AG20443 (cell line): ENCODE measurements around the gene PPM1L.

Experiments
- DNase-seq: peaks from one replicate; pipeline ENCODE4 v3.0.0; 2012; ENCODE audit warnings: low spot score, mixed read lengths

The PPM1L gene

GRCh38 chr3:160808838-160809237, 52.8 kb downstream of the PPM1L start:
- no peak for DNase-seq

GRCh38 chr3:160809453-160809852, 53.4 kb downstream of the PPM1L start:
- DNase-seq, result no peak

GRCh38 chr3:160810362-160811236, 54.6 kb downstream of the PPM1L start:
- peak; percentile 28 for DNase-seq

GRCh38 chr3:160811237-160811548, 55.2 kb downstream of the PPM1L start:
- DNase-seq, result no peak

- no peak for DNase-seq
Measured at GRCh38 chr3:160812304-160812703, 56.3 kb downstream of the PPM1L start.

GRCh38 chr3:160815280-160815679, 59.2 kb downstream of the PPM1L start:
- DNase-seq, result no peak

GRCh38 chr3:160820022-160820421, 64.0 kb downstream of the PPM1L start:
- no peak for DNase-seq

GRCh38 chr3:160820430-160820829, 64.4 kb downstream of the PPM1L start:
- no peak for DNase-seq

- DNase-seq, result no peak
Measured at GRCh38 chr3:160822936-160823335, 66.9 kb downstream of the PPM1L start.

- DNase-seq, result no peak
Measured at GRCh38 chr3:160825311-160825800, 69.3 kb downstream of the PPM1L start.

- DNase-seq, result no peak
Measured at GRCh38 chr3:160826408-160826807, 70.4 kb downstream of the PPM1L start.

- no peak for DNase-seq
Measured at GRCh38 chr3:160826991-160827390, 71.0 kb downstream of the PPM1L start.

GRCh38 chr3:160827516-160827915, 71.5 kb downstream of the PPM1L start:
- no peak for DNase-seq

GRCh38 chr3:160828880-160829279, 72.8 kb downstream of the PPM1L start:
- DNase-seq, result no peak

GRCh38 chr3:160829486-160830009, 73.5 kb downstream of the PPM1L start:
- DNase-seq, result no peak

- DNase-seq, result no peak
Measured at GRCh38 chr3:160830796-160831195, 74.8 kb downstream of the PPM1L start.

GRCh38 chr3:160831401-160831800, 75.4 kb downstream of the PPM1L start:
- DNase-seq, result no peak

- no peak for DNase-seq
Measured at GRCh38 chr3:160837394-160837980, 81.5 kb downstream of the PPM1L start.

- DNase-seq, result no peak
Measured at GRCh38 chr3:160840590-160840989, 84.6 kb downstream of the PPM1L start.

GRCh38 chr3:160841455-160841854, 85.4 kb downstream of the PPM1L start:
- DNase-seq, result no peak

GRCh38 chr3:160842021-160843005, 86.3 kb downstream of the PPM1L start:
- no peak for DNase-seq

- DNase-seq, result no peak
Measured at GRCh38 chr3:160851629-160852210, 95.7 kb downstream of the PPM1L start.
